AG04450 (cell line): ENCODE results near the gene CMC2. TPM values are rescaled to one million over a fixed set of nuclear protein-coding genes. Genes with fewer than 3 reads are reported as not detected.

Experiments used
- CTCF ChIA-PET: fragments of 300-600, 350-600 bp; formaldehyde crosslinking; extraction: SDS; loops from one replicate; lab custom pipeline; 2022; ENCODE audit warnings: antibody characterized with exemption, inconsistent platforms; lab: Charles Lee
- POLR2A ChIA-PET: fragments of 350-600 bp; formaldehyde crosslinking; extraction: SDS; loops from one replicate; lab custom pipeline; 2021; ENCODE audit warnings: antibody characterized with exemption, inconsistent platforms; lab: Yijun Ruan, JAX
- DNase-seq: peaks from one replicate; pipeline ENCODE4 v3.0.0-alpha.2; 2011; ENCODE audit warnings: low read depth, low spot score
- H3K27ac ChIP-seq: one replicate; pipeline ENCODE4 v1.5.1; 2012; ENCODE audit warnings: low read depth, low read length, control low read depth
- H3K27me3 ChIP-seq: one replicate; pipeline ENCODE4 v1.6.0; 2012; ENCODE audit warnings: low read length; ENCODE audit not compliant: control insufficient read depth, insufficient read depth
- H3K4me3 ChIP-seq: 2 replicates; pipeline ENCODE4 v1.5.1; 2011; ENCODE audit warnings: mild to moderate bottlenecking, low read depth, low read length, control low read depth
- H3K9me3 ChIP-seq: 2 replicates; pipeline ENCODE4 v1.5.1; 2012; ENCODE audit warnings: low read length; ENCODE audit not compliant: control insufficient read depth, insufficient read depth
- CTCF ChIP-seq: IDR thresholded peaks from 2 replicates; pipeline ENCODE4 v1.5.1; 2011; ENCODE audit warnings: low read depth, low read length, control low read depth, inconsistent platforms
- polyA plus RNA-seq: library from polyadenylated mRNA; depleted of rRNA; stranded (reverse); fragments of >200 nt; gene quantifications from 2 replicates; pipeline ENCODE4 v1.2.3, GENCODE V29; 2011

Gene CMC2
- polyA plus RNA-seq, 1 experiment, result 85.2 TPM

GRCh38 chr16:80984124-80984892, 22.4 kb downstream of the CMC2 start:
- Histone ChIP-seq H3K4me3 (no peak overlapping the region), H3K9me3 (no peaks in the 10 kb centered on the region), H3K27me3 (no peaks in the 10 kb centered on the region), H3K27ac (no peak overlapping the region)
- TF ChIP-seq CTCF, result no peak
- ChIA-PET CTCF (interaction anchor here (0.8 kb wide), 1 partner anchor 20 kb away, joined by 4 read pairs; no protein-coding TSS in a partner anchor), POLR2A (no interaction called here)
- DNase-seq, result no peak

GRCh38 chr16:80982646-80983045, 24.0 kb downstream of the CMC2 start:
- Histone ChIP-seq H3K27me3 (no peaks in the 10 kb centered on the region), H3K4me3 (no peak overlapping the region), H3K27ac (no peak overlapping the region), H3K9me3 (no peaks in the 10 kb centered on the region)
- TF ChIP-seq CTCF, result no peak
- no peak for DNase-seq
- POLR2A ChIA-PET, result no interaction called here
- CTCF ChIA-PET, result no interaction called here

DNA sequence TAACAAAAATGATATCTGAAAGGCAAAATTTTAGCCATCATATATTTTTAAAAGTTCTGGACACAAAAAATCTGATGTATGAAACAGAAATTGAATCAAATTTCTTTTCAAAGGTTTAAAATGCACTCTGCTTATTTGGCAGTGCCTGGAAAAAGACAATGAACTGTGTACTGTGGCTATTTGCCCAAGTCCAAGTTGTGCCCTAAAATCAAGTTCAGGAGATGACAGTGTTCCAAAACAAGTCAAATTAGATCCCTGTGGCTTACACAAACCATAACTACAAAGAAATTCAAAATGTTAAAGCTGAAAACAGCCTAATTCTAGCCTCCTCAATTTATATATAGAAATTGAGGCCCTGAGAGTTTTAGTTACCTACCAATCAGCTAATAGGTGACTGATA, 25.6 kb downstream of the CMC2 start:
- no peak for TF ChIP-seq CTCF
- H3K4me3 ChIP-seq, result no peak overlapping the region
- POLR2A ChIA-PET, result no interaction called here
- no peaks in the 10 kb centered on the region for H3K27me3 ChIP-seq
- H3K27ac ChIP-seq, result no peak overlapping the region
- no peak for DNase-seq
- CTCF ChIA-PET, result interaction anchor here (1.4 kb wide), 1 partner anchor 23 kb away, joined by 7 read pairs; no protein-coding TSS in a partner anchor
- H3K9me3 ChIP-seq, result no peaks in the 10 kb centered on the region

DNA sequence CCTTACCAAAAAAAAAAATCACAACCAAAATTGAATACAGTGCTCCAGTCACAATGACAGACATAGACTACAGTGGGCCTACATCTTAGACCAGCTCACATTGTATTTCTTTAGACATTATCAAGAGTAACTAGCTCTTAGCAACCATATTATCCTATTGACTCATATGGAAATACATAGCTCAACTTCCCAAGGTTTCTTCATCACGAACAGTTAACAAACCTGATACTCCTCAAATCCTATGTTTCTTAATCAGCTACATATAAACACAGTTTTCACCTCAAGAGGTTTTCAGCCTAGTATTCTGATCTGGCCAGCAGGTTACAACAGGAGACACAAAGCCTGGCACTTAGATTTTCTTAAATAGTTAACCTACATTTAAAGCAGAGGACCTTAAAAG, 29.7 kb downstream of the CMC2 start:
- CTCF ChIA-PET, result interaction anchor here (1.2 to 1.5 kb wide), 3 partner anchors 28 to 228 kb away, joined by 3 to 5 read pairs (median 4); no protein-coding TSS in a partner anchor
- no peak for TF ChIP-seq CTCF
- POLR2A ChIA-PET, result interaction anchor here (1.0 kb wide), 1 partner anchor 16 kb away, joined by 4 read pairs; no protein-coding TSS in a partner anchor
- no peak for DNase-seq
- H3K4me3 ChIP-seq, result no peak overlapping the region
- no peaks in the 10 kb centered on the region for H3K9me3 ChIP-seq
- H3K27me3 ChIP-seq, result no peaks in the 10 kb centered on the region
- H3K27ac ChIP-seq, result no peak overlapping the region
